ENCODE data around the gene CCT2.

CCT2 gene

DNA sequence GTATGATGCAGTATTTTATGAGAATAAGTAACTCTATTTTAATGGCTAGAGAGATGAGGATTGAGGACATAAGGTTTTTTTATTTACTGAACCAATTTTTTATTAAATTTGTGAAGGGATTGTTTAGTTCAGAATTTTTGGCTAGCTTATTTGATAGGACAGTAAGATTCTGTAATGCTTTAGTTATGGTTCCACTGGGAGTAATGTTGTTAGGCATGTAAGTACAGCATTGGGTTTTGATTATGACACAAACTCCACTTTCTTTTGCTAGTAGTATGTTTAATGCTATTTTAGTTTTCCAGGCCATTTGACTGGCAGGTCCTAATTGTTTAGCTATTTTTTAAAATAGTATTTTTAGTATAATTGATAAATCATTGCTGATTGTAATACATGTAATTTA, 59.3 kb downstream of the CCT2 start:
- Mint-ChIP-seq H3K9me3 (no peaks in the 10 kb centered on the region), H3K27ac (no peak overlapping the region), H3K27me3 (no peaks in the 10 kb centered on the region), H3K36me3 (ENCODE audit: low read depth) (no peaks in the 10 kb centered on the region), H3K4me3 (no peak overlapping the region), H3K4me1 (ENCODE audit: low read depth) (no peaks in the 10 kb centered on the region)

- no peaks in the 10 kb centered on the region for H3K27me3 Mint-ChIP-seq
- H3K9me3 Mint-ChIP-seq: no peaks in the 10 kb centered on the region
- no peaks in the 10 kb centered on the region for H3K36me3 Mint-ChIP-seq (ENCODE audit: low read depth)
- no peaks in the 10 kb centered on the region for H3K4me1 Mint-ChIP-seq (ENCODE audit: low read depth)
- H3K27ac Mint-ChIP-seq: no peak overlapping the region
- no peak overlapping the region for H3K4me3 Mint-ChIP-seq
Measured at GRCh38 chr12:69645031-69645430, 59.8 kb downstream of the CCT2 start.

DNA sequence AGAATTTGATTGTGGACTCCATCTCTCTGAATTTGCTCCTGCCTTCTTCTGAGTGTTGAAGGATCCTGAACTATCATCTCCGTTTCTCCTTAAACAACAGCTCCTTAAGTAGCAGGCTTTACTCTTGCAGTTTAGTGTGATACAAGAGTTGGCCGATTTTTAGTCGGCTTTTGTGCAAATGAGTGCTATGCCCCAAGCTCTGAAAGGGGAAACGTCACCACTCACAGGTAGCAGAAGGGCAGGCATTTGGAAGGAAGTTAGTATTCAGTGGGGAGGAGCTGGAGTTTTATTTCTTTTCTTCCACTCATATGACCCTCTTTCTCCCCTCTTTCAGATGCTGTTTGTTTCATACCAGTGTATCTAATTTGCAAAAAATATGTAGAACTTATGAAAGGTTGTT, 61.9 kb downstream of the CCT2 start:
- Mint-ChIP-seq H3K27ac (no peak overlapping the region), H3K9me3 (no peaks in the 10 kb centered on the region), H3K4me1 (ENCODE audit: low read depth) (no peaks in the 10 kb centered on the region), H3K4me3 (no peak overlapping the region), H3K27me3 (peaks cover 4% of the 10 kb centered on the region), H3K36me3 (ENCODE audit: low read depth) (no peaks in the 10 kb centered on the region)

DNA sequence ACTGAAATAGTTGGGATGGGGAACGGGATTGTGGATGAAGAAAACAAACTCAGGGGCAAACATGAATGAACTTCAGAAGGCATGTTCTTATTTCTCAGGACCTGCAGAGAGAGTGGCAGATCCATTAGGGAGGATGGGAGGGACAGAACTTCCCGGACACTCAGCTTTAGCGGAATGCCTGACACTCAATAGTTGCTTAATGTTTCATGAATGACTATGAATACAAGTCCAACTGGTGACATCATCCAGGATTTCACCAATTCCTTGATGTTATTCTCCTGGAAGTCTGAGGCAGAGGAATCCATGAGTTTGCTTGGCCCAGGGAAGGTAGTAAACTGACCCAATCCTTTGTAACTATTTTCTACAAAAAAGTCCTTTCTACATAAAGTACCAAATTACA, 63.2 kb downstream of the CCT2 start:
- Mint-ChIP-seq H3K27me3 (peaks cover 4% of the 10 kb centered on the region), H3K36me3 (ENCODE audit: low read depth) (no peaks in the 10 kb centered on the region), H3K27ac (no peak overlapping the region), H3K9me3 (no peaks in the 10 kb centered on the region), H3K4me3 (no peak overlapping the region), H3K4me1 (ENCODE audit: low read depth) (no peaks in the 10 kb centered on the region)

DNA sequence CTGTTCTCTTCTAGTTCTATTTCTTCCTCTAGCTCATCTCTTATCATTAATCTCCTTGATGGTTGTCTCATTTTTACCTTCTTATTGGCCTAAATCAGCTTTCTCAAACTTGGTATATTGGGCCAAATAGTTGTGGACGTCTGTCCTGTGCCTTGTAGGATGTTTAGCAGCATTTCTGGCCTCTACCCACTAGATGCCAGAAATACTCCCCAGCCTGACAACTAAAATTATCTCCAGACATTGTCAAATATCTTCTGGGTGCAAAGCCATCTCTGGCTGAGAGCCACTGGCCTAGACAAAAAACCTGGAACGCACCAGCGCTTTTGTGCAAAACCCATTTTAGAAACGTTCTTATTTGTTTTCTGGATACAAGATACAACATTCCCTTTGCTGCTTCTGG, 64.3 kb downstream of the CCT2 start:
- Mint-ChIP-seq H3K27me3 (peaks cover 4% of the 10 kb centered on the region), H3K4me1 (ENCODE audit: low read depth) (no peaks in the 10 kb centered on the region), H3K27ac (no peak overlapping the region), H3K4me3 (no peak overlapping the region), H3K9me3 (no peaks in the 10 kb centered on the region), H3K36me3 (ENCODE audit: low read depth) (no peaks in the 10 kb centered on the region)
